ENCODE results near the gene TSPAN32. TPM values are rescaled to one million over a fixed set of nuclear protein-coding genes. Genes with fewer than 3 reads are reported as not detected.
"Not testable (repeated sequence)": the region's sequence is repeated elsewhere in the genome, so short reads cannot be mapped to it uniquely, and the experiment has no call there.

TSPAN32 gene
- total RNA-seq, 4 donors from 2014 or later: not detected

DNA sequence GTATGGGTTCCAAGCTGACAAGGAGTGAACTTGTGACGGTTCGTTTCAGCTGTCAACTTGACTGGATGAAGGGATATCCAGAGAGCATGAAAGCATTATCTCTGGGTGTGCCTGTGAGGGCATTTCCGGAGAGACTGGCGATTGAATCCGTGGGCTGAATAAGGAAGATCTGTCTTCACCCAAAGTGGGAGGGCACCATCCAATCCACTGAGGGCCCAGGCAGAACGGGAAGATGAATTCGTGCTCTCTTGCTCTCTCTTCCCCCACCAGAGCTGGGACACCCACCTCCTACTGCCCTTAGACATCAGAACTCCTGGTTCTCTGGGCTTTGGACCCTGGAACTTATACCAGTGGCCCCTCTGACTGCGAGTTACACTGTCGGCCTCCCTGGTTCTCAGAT is 59.8 kb downstream of the TSPAN32 start:
- H3K27me3 ChIP-seq: no peaks in the 10 kb centered on the region
- H3K4me1 ChIP-seq: no peaks in the 10 kb centered on the region
- H3K4me3 ChIP-seq: no peak overlapping the region
- no peak for DNase-seq
- intact Hi-C loops (cut with DNase I; ENCODE audit: low total_unique reads) (no loop called here), in situ Hi-C loops (cut with MboI; ENCODE audit: low sequenced_read_pairs in 4 of 4) (no loop called here)
- TF ChIP-seq, protein P1, sequence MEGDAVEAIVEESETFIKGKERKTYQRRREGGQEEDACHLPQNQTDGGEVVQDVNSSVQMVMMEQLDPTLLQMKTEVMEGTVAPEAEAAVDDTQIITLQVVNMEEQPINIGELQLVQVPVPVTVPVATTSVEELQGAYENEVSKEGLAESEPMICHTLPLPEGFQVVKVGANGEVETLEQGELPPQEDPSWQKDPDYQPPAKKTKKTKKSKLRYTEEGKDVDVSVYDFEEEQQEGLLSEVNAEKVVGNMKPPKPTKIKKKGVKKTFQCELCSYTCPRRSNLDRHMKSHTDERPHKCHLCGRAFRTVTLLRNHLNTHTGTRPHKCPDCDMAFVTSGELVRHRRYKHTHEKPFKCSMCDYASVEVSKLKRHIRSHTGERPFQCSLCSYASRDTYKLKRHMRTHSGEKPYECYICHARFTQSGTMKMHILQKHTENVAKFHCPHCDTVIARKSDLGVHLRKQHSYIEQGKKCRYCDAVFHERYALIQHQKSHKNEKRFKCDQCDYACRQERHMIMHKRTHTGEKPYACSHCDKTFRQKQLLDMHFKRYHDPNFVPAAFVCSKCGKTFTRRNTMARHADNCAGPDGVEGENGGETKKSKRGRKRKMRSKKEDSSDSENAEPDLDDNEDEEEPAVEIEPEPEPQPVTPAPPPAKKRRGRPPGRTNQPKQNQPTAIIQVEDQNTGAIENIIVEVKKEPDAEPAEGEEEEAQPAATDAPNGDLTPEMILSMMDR (IDR thresholded peaks at IDR 0.05 in 4 of 5, conservative IDR thresholded peaks at IDR 0.05 in 1 of 5): no peak
- no peak for TF ChIP-seq POLR2A (IDR thresholded peaks at IDR 0.05)
- no peaks in the 10 kb centered on the region for H3K9me3 ChIP-seq
- no peak overlapping the region for H3K27ac ChIP-seq
- ATAC-seq: no peak
- no peaks in the 10 kb centered on the region for H3K36me3 ChIP-seq

DNA sequence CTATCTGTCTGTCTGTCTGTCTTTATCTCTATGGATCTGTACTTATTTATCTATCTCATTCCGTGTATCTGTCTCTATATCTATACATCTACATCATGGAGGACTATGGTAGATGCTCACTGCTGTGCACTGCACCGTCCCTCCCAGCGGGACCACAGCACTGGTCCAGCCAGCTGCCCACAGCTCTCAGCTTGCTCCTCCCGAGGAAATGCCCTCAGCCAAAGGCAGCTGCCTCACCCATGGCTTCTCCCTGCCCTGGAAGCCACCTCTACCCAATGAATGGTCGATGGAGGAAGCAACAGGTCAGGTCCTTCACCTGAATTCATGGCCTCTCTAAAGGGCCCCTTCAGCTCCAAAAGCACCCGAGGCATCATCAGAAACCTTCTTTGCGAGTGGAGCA is 60.6 kb downstream of the TSPAN32 start:
- no peak for TF ChIP-seq POLR2A (IDR thresholded peaks at IDR 0.05)
- TF ChIP-seq, protein P1 (IDR thresholded peaks at IDR 0.05 in 4 of 5, conservative IDR thresholded peaks at IDR 0.05 in 1 of 5): no peak
- Histone ChIP-seq H3K4me1 (no peaks in the 10 kb centered on the region), H3K27me3 (no peaks in the 10 kb centered on the region), H3K36me3 (no peaks in the 10 kb centered on the region), H3K27ac (no peak overlapping the region), H3K9me3 (no peaks in the 10 kb centered on the region), H3K4me3 (no peak overlapping the region)
- in situ Hi-C loops (cut with MboI; ENCODE audit: low sequenced_read_pairs in 4 of 4): no loop called here
- no peak for ATAC-seq
- DNase-seq: no peak
- intact Hi-C loops (cut with DNase I; ENCODE audit: low total_unique reads): no loop called here

DNA sequence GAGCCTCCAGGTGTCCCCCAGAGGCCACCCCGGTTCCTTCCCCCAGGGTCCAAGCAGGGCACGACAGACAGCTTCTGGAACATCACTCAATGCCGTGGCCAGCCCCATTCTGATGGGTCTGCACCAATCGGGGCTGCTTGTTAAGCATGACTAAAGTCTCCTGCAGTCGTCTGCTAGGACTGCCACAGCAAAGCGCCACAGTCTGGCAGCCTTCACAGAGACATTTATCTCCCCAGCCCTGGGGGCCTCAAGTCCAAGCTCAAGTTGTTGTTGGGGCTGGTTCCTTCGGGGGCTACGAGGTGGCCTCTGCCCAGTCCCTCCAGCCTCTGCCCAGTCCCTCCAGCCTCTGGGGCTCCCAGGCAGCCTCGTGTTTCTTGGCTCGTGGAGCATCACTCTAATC is 61.3 kb downstream of the TSPAN32 start:
- DNase-seq (no peak), ATAC-seq (no peak)
- Histone ChIP-seq H3K4me1 (no peaks in the 10 kb centered on the region), H3K27me3 (no peaks in the 10 kb centered on the region), H3K27ac (no peak overlapping the region), H3K9me3 (no peaks in the 10 kb centered on the region), H3K4me3 (no peak overlapping the region), H3K36me3 (no peaks in the 10 kb centered on the region)
- TF ChIP-seq, protein P1 (IDR thresholded peaks at IDR 0.05 in 4 of 5, conservative IDR thresholded peaks at IDR 0.05 in 1 of 5): no peak
- TF ChIP-seq POLR2A (IDR thresholded peaks at IDR 0.05): no peak
- in situ Hi-C loops (cut with MboI; ENCODE audit: low sequenced_read_pairs in 4 of 4) (no loop called here), intact Hi-C loops (cut with DNase I; ENCODE audit: low total_unique reads) (no loop called here)

DNA sequence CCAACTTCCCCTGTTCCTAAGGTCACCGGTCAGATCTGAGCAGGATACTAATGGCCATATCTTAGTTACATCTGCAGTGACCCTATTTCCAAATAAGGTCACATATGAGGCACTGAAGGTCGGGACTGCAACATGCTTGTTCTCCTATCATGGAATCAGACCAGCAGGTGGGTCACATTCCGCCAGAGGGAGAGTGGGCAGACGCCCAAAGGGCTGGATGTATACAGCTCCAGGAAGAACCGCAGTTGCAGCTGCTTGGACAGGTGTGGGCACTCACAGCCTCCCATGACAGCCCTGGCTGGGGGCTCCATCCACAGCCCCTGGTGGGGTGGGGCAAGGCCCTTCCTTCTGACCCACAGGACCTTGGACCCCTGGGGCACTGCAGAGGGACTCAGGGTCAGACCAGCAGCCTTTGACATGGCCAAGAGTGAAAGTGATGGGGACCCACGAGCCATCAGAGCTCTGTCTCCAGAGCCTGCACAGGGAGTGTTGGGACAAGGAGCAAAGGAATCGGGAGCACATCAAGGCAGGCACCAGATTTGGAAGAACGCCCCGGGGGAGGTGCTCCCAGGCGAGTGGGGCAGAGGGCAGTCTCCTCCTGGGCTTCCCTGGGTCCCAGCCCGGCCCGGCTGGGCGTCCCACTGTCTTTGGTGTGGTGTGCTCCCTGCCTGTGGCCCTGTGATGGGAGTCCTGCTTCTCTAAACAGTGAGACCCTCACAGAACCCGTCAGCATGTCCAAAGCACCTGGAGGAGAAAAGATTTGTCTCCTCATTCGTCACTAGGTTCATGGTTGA is 62.0 kb downstream of the TSPAN32 start:
- H3K36me3 ChIP-seq: no peaks in the 10 kb centered on the region
- DNase-seq (no peak), ATAC-seq (no peak)
- H3K4me1 ChIP-seq: no peaks in the 10 kb centered on the region
- H3K27me3 ChIP-seq: no peaks in the 10 kb centered on the region
- in situ Hi-C loops (cut with MboI; ENCODE audit: low sequenced_read_pairs in 4 of 4): no loop called here
- intact Hi-C loops (cut with DNase I; ENCODE audit: low total_unique reads): no loop called here
- no peak overlapping the region for H3K4me3 ChIP-seq
- TF ChIP-seq, protein P1 (IDR thresholded peaks at IDR 0.05 in 4 of 5, conservative IDR thresholded peaks at IDR 0.05 in 1 of 5): no peak
- no peak for TF ChIP-seq POLR2A (IDR thresholded peaks at IDR 0.05)
- no peak overlapping the region for H3K27ac ChIP-seq
- H3K9me3 ChIP-seq: no peaks in the 10 kb centered on the region

DNA sequence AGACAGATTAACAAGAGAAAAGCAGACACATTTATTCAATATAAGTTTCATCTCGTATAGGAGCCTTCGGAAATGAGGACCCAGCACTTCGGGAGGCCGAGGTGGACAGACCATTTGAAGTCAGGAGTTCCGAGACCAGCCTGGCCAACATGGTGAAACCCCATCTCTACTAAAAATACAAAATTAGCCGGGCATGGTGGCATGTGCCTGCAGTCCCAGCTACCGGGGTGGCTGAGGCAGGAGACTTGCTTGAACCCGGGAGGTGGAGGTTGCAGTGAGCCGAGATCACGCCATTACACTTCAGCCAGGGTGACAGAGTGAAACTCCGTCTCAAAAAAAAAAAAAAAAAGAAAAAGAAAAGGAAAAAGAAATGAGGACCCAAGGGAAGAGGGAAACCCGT is 62.6 kb downstream of the TSPAN32 start:
- in situ Hi-C loops (cut with MboI; ENCODE audit: low sequenced_read_pairs in 4 of 4); intact Hi-C loops (cut with DNase I; ENCODE audit: low total_unique reads); H3K4me3 ChIP-seq: not testable (repeated sequence)

More for the DNA sequence above, 62.6 kb downstream of the TSPAN32 start:
- not testable (repeated sequence) for DNase-seq, H3K27ac ChIP-seq, ATAC-seq, H3K36me3 ChIP-seq, H3K4me1 ChIP-seq, H3K27me3 ChIP-seq, H3K9me3 ChIP-seq
